K562 (cell line): ENCODE data around the gene SLC41A3. TPM values are rescaled to one million over a fixed set of nuclear protein-coding genes. Genes with fewer than 3 reads are reported as not detected.

Experiments used
- ARHGAP35 ChIP-seq: fragments of 450-650 bp; IDR thresholded peaks from 2 replicates; pipeline ENCODE4 v1.6.1; 2018; ENCODE audit not compliant: partially characterized antibody
- ATF7 ChIP-seq: fragments of 450-650 bp; IDR thresholded peaks from 2 replicates; pipeline ENCODE4 v1.7.1; 2014; ENCODE audit warnings: mild to moderate bottlenecking, moderate library complexity
- ETV1 ChIP-seq: fragments of 450-650 bp; conservative IDR thresholded peaks from 2 replicates; pipeline ENCODE4 v1.6.1; 2016; ENCODE audit warnings: missing genetic modification characterization, control low read depth, low read depth, missing compliant biosample characterization
- KLF1 ChIP-seq: fragments of 450-650 bp; IDR thresholded peaks from 2 replicates; pipeline ENCODE4 v1.6.1; 2016; ENCODE audit warnings: missing genetic modification characterization, missing compliant biosample characterization
- MBD1 ChIP-seq: fragments of 250-450 bp; sonication (Bioruptor Pico); IDR thresholded peaks from 2 replicates; pipeline ENCODE4 v1.8.0; 2022; ENCODE audit warnings: inconsistent platforms
- MTA1 ChIP-seq: fragments of 450-650 bp; IDR thresholded peaks from 2 replicates; pipeline ENCODE4 v1.6.1; 2017; ENCODE audit warnings: borderline replicate concordance
- SMAD4 ChIP-seq: fragments of 250-450 bp; sonication (Bioruptor Pico); conservative IDR thresholded peaks from 2 replicates; pipeline ENCODE4 v1.8.0; 2021; ENCODE audit warnings: inconsistent platforms, mild to moderate bottlenecking, moderate library complexity
- STAG1 ChIP-seq: sonication (generic); formaldehyde crosslinking; IDR thresholded peaks from 2 replicates; pipeline ENCODE4 v1.5.0; 2020; ENCODE audit warnings: missing genetic modification reagents, borderline replicate concordance
- TAF1 ChIP-seq: IDR thresholded peaks from 2 replicates; pipeline ENCODE4 v1.6.1; 2011; ENCODE audit warnings: mild to moderate bottlenecking, low read length, moderate library complexity; ENCODE audit not compliant: insufficient read depth, control insufficient read depth, severe bottlenecking; ENCODE audit errors: extremely low read depth
- TFAM ChIP-seq: fragments of 250-450 bp; sonication (Bioruptor Pico); conservative IDR thresholded peaks from 2 replicates; pipeline ENCODE4 v1.5.0; 2021; ENCODE audit warnings: mild to moderate bottlenecking, moderate library complexity
- THRA ChIP-seq: fragments of 450-650 bp; IDR thresholded peaks from 2 replicates; pipeline ENCODE4 v1.6.1; 2017; ENCODE audit warnings: mild to moderate bottlenecking, moderate library complexity
- TOE1 ChIP-seq, 2 experiments: fragments of 450-650 bp in 1 of 2; sonication (generic) in 1 of 2; formaldehyde crosslinking in 1 of 2; IDR thresholded peaks; 2 replicates each; pipeline versions ENCODE4 v1.7.1 to v1.8.0; 2016 to 2022; ENCODE audit warnings: borderline replicate concordance in 2 of 2, mild to moderate bottlenecking in 2 of 2, antibody characterized with exemption in 1 of 2, inconsistent platforms in 1 of 2, low read depth in 1 of 2, missing genetic modification reagents in 1 of 2, moderate library complexity in 1 of 2
- WHSC1 ChIP-seq: IDR thresholded peaks from one replicate; pipeline ENCODE4 v1.6.1; 2012; ENCODE audit warnings: low read length, control low read depth, inconsistent platforms
- XRCC5 ChIP-seq: fragments of 200-400 bp; formaldehyde crosslinking; IDR thresholded peaks from 2 replicates; pipeline ENCODE4 v1.6.1; 2017; ENCODE audit warnings: low read depth, mild to moderate bottlenecking, low read length
- ZFPM2 ChIP-seq: fragments of 250-450 bp; sonication (Bioruptor Pico); IDR thresholded peaks from 2 replicates; pipeline ENCODE4 v1.5.1; 2022; ENCODE audit warnings: mild to moderate bottlenecking
- ZFX ChIP-seq: sonication (generic); formaldehyde crosslinking; IDR thresholded peaks from 2 replicates; pipeline ENCODE4 v1.8.0; 2022; ENCODE audit warnings: mild to moderate bottlenecking, missing genetic modification reagents, moderate library complexity
- ZNF280B ChIP-seq: fragments of 250-450 bp; sonication (Bioruptor Pico); IDR thresholded peaks from 2 replicates; pipeline ENCODE4 v1.5.1; 2021; ENCODE audit warnings: mild to moderate bottlenecking
- ZNF589 ChIP-seq: fragments of 200-800 bp; sonication (Bioruptor generic); IDR thresholded peaks from 2 replicates; pipeline ENCODE4 v1.6.1; 2016; ENCODE audit warnings: low read depth, missing genetic modification characterization, missing compliant biosample characterization
- polyA plus RNA-seq, 8 experiments: library from polyadenylated mRNA; depleted of rRNA in 4 of 8; stranded (reverse) in 5 of 8; unstranded in 3 of 8; fragments of >200 nt; fragmentation: Nextera tagmentation in 2 of 8; fragmentation: Illumina TruSeq in 1 of 8; extraction: Ambion mirVana in 2 of 8; extraction: Trizol in 1 of 8; gene quantifications; 2 replicates each; pipeline versions ENCODE4 v1.2.1 to v1.2.3, GENCODE V29; 2011 to 2014; ENCODE audit warnings: inconsistent platforms in 1 of 8, missing spikeins in 1 of 8
- total RNA-seq, 7 experiments: library from RNA; depleted of rRNA in 6 of 7; stranded (reverse); fragments of >200 nt in 6 of 7; fragmentation: Illumina TruSeq in 2 of 7; extraction: Trizol in 2 of 7; gene quantifications; 2 replicates each; pipeline versions ENCODE4 v1.2.1 to v1.2.3, GENCODE V29; 2011 to 2021; ENCODE audit warnings: low replicate concordance in 1 of 7

SLC41A3 gene
- total and polyA plus RNA-seq, 9 of the 15 experiments (the other 6 are each of a cell fraction or from before 2014, with no cell fraction given): 4.1 to 20.7 (median 11.2) TPM

- TF ChIP-seq MBD1 (CRISPR knock-in tag) (no peak), ATF7 (peak; percentile 97), SMAD4 (CRISPR knock-in tag) (0 out of 2 replicates have a peak, but pooled peaks have one; percentile 13), ARHGAP35 (no peak), KLF1 (tag) (peak; percentile 55; the same call in 1 of the 2 replicates), XRCC5 (no peak), STAG1 (CRISPR knock-in tag) (no peak), TAF1 (no peak), WHSC1 (no peak), ZFX (CRISPR knock-in tag) (no peak), ETV1 (peak; percentile 81), ZFPM2 (CRISPR knock-in tag) (no peak), ZNF280B (no peak), MTA1 (no peak), THRA (no peak), TOE1 (IDR thresholded peaks at IDR 0.05; ENCODE audit: borderline replicate concordance) (peak; percentile 65; the same call in 1 of the 2 replicates), TOE1 (CRISPR knock-in tag; IDR thresholded peaks at IDR 0.05; ENCODE audit: borderline replicate concordance, low read depth) (no peak), ZNF589 (0 out of 2 replicates have a peak, but pooled peaks have one; percentile 49), TFAM (CRISPR knock-in tag) (no peak)
Measured at GRCh38 chr3:126056681-126057500, 27.0 kb downstream of the SLC41A3 start (continued).
